GM12878 (cell line): ENCODE measurements around the gene PIF1. TPM values are rescaled to one million over a fixed set of nuclear protein-coding genes. Genes with fewer than 3 reads are reported as not detected.

Experiments
- ATAC-seq: fragments of 200-7000 bp; cut with Tn5 transposase; 3 replicates; pipeline ENCODE4 v1.9.1; 2020; ENCODE audit warnings: mild to moderate bottlenecking, moderate library complexity
- BruUV-seq: library from RNA; stranded (reverse); fragments of 400-500 nt; replicated peaks from 2 replicates; lab custom pipeline; 2021; lab: Mats Ljungman, UMichigan
- CTCF ChIA-PET: fragments of 300-600 bp; sonication (Branson Sonifier 250); formaldehyde crosslinking; extraction: SDS; loops from one replicate; lab custom pipeline; 2021; ENCODE audit warnings: inconsistent platforms; lab: Yijun Ruan, JAX
- POLR2A ChIA-PET: fragments of 350-600 bp; formaldehyde crosslinking; extraction: SDS; loops from one replicate; lab custom pipeline; 2021; ENCODE audit warnings: inconsistent platforms; lab: Charles Lee
- RAD21 ChIA-PET: fragments of 300-600 bp; sonication (Branson Sonifier 250); formaldehyde crosslinking; loops from one replicate; lab custom pipeline; 2023; ENCODE audit warnings: antibody characterized with exemption; ENCODE audit not compliant: unreplicated experiment; lab: Charles Lee
- SMC1A ChIA-PET: fragments of 300-600 bp; sonication (Branson Sonifier 250); formaldehyde crosslinking; loops from one replicate; lab custom pipeline; 2023; ENCODE audit not compliant: unreplicated experiment, uncharacterized antibody; lab: Charles Lee
- DNase-seq: peaks from one replicate; pipeline ENCODE4 v3.0.0-alpha.2; 2011; ENCODE audit warnings: low read depth, low spot score
- FAIRE-seq: peaks from 3 replicates; lab custom pipeline; 2011; peaks lifted over from hg19 to GRCh38; lab: Jason Lieb, UNC
- H2AFZ ChIP-seq: 2 replicates; pipeline ENCODE4 v1.6.0; 2011; ENCODE audit warnings: low read depth, low read length, control low read depth; ENCODE audit not compliant: control insufficient read depth
- H3K27ac ChIP-seq: 2 replicates; pipeline ENCODE4 v1.5.1; 2011; ENCODE audit warnings: control low read depth; ENCODE audit not compliant: control insufficient read depth, insufficient read depth
- H3K27me3 ChIP-seq, 2 experiments: replicated peaks in 1 of 2; 2 replicates each; pipeline versions ENCODE4 v1.6.0 to v1.6.1; 2011; ENCODE audit warnings: low read length in 1 of 2; ENCODE audit not compliant: control insufficient read depth in 2 of 2, insufficient read depth in 2 of 2
- H3K36me3 ChIP-seq, 2 experiments: 2 replicates each; pipeline ENCODE4 v1.5.1; 2011; ENCODE audit warnings: low read length in 1 of 2; ENCODE audit not compliant: control insufficient read depth in 2 of 2, insufficient read depth in 2 of 2
- H3K4me1 ChIP-seq: 2 replicates; pipeline ENCODE4 v1.6.1; 2011; ENCODE audit warnings: mild to moderate bottlenecking, low read length, moderate library complexity, mixed read lengths; ENCODE audit not compliant: control insufficient read depth, insufficient read depth
- H3K4me2 ChIP-seq: 2 replicates; pipeline ENCODE4 v1.6.0; 2011; ENCODE audit warnings: control low read depth; ENCODE audit not compliant: control insufficient read depth, insufficient read depth
- H3K4me3 ChIP-seq: fragments of 200-600 bp; sonication (generic); 2 replicates; pipeline ENCODE4 v1.5.1; 2016
- H3K79me2 ChIP-seq: 2 replicates; pipeline ENCODE4 v1.6.0; 2011; ENCODE audit warnings: low read length; ENCODE audit not compliant: control insufficient read depth, insufficient read depth
- H3K9ac ChIP-seq: 2 replicates; pipeline ENCODE4 v1.8.0; 2011; ENCODE audit warnings: low read length, control low read depth, mixed read lengths; ENCODE audit not compliant: control insufficient read depth, insufficient read depth
- H3K9me3 ChIP-seq: replicated peaks from 3 replicates; pipeline ENCODE4 v1.5.1; 2011; ENCODE audit warnings: mild to moderate bottlenecking, low read length; ENCODE audit not compliant: control insufficient read depth, insufficient read depth
- H4K20me1 ChIP-seq: 2 replicates; pipeline ENCODE4 v1.6.0; 2011; ENCODE audit not compliant: control insufficient read depth, insufficient read depth
- BHLHE40 ChIP-seq, 2 experiments: fragments of 450-650 bp in 1 of 2; IDR thresholded peaks; 2 replicates each; pipeline ENCODE4 v1.6.1; 2011 to 2017; ENCODE audit warnings: low read depth in 2 of 2, borderline replicate concordance in 1 of 2, improper control_type of control experiment in 1 of 2, low read length in 1 of 2, mild to moderate bottlenecking in 1 of 2
- CHD2 ChIP-seq: IDR thresholded peaks from 2 replicates; pipeline ENCODE4 v1.6.1; 2011; ENCODE audit warnings: low read depth, low read length, improper control_type of control experiment, borderline replicate concordance
- EZH2 ChIP-seq: IDR thresholded peaks from 2 replicates; pipeline ENCODE4 v1.6.1; 2012; ENCODE audit warnings: low read depth, mild to moderate bottlenecking, control low read depth, inconsistent platforms, low read length, borderline replicate concordance; ENCODE audit not compliant: control insufficient read depth
- FOXK2 ChIP-seq: fragments of 450-650 bp; IDR thresholded peaks from 2 replicates; pipeline ENCODE4 v1.6.1; 2017; ENCODE audit warnings: mild to moderate bottlenecking, moderate library complexity
- KAT2A ChIP-seq: conservative IDR thresholded peaks from 2 replicates; pipeline ENCODE4 v1.6.1; 2011; ENCODE audit warnings: low read depth, low read length; ENCODE audit not compliant: control insufficient read depth
- MEF2B ChIP-seq: fragments of 450-650 bp; IDR thresholded peaks from 2 replicates; pipeline ENCODE4 v1.6.1; 2018; ENCODE audit warnings: mild to moderate bottlenecking, moderate library complexity; ENCODE audit not compliant: partially characterized antibody, poor library complexity, severe bottlenecking
- MTA2 ChIP-seq: fragments of 450-650 bp; IDR thresholded peaks from 2 replicates; pipeline ENCODE4 v1.6.1; 2016; ENCODE audit warnings: low read depth, mild to moderate bottlenecking, moderate library complexity
- RELA ChIP-seq: fragments of 450-650 bp; IDR thresholded peaks from 2 replicates; pipeline ENCODE4 v1.8.0; 2014; ENCODE audit warnings: borderline replicate concordance; ENCODE audit not compliant: partially characterized antibody
- REST ChIP-seq: IDR thresholded peaks from 2 replicates; pipeline ENCODE4 v1.6.1; 2012; ENCODE audit warnings: mild to moderate bottlenecking, low read depth, low read length
- SMAD5 ChIP-seq: IDR thresholded peaks from 2 replicates; pipeline ENCODE4 v1.6.1; 2016; ENCODE audit warnings: antibody characterized with exemption, low read depth
- SUZ12 ChIP-seq: fragments of 200-600 bp; sonication (generic); IDR thresholded peaks from one replicate; pipeline ENCODE4 v1.6.1; 2018; ENCODE audit warnings: antibody characterized with exemption, mild to moderate bottlenecking; ENCODE audit not compliant: unreplicated experiment
- WGBS: methylation state at CpG from one replicate; pipeline ENCODE4 v1.1.6; 2016; ENCODE audit warnings: low lambda C conversion rate; ENCODE audit not compliant: insufficient replicate concordance, insufficient coverage; ENCODE audit errors: missing lambda C conversion rate; 5-methylcytosine and 5-hydroxymethylcytosine counted together
- in situ Hi-C: fragments of 300-500 bp; cut with MboI; formaldehyde crosslinking; loops from 9 replicates; pipeline ENCODE4 v1.14.3; 2018; ENCODE audit warnings: mixed read lengths
- intact Hi-C: fragments of 100-400 bp; cut with micrococcal nuclease; formaldehyde crosslinking; loops from one replicate; pipeline ENCODE4 v1.14.2; 2022; ENCODE audit not compliant: unreplicated experiment
- polyA plus RNA-seq, 11 experiments: library from polyadenylated mRNA; depleted of rRNA in 4 of 11; unstranded in 6 of 11; stranded (reverse) in 5 of 11; fragments of >200 nt; fragmentation: Nextera tagmentation in 4 of 11; fragmentation: Illumina TruSeq in 1 of 11; extraction: Ambion mirVana in 4 of 11; extraction: Trizol in 1 of 11; gene quantifications; 1 replicate in 1 of 11; 2 replicates in 10 of 11; pipeline versions ENCODE4 v1.2.1 to v1.2.3, GENCODE V29; 2011 to 2016; ENCODE audit warnings: inconsistent platforms in 2 of 11, missing spikeins in 2 of 11, low read depth in 1 of 11
- total RNA-seq, 4 experiments: library from RNA; depleted of rRNA in 3 of 4; stranded (reverse); fragments of >200 nt in 3 of 4; fragmentation: Illumina TruSeq in 1 of 4; extraction: Trizol in 1 of 4; gene quantifications; 2 replicates each; pipeline versions ENCODE4 v1.2.1 to v1.2.3, GENCODE V29; 2013 to 2021
- TF ChIP-seq, protein P1 (sequence below): IDR thresholded peaks from 2 replicates; pipeline ENCODE4 v1.6.1; 2011; ENCODE audit warnings: borderline replicate concordance, low read depth, mild to moderate bottlenecking, moderate library complexity, mixed read lengths, low read length; ENCODE audit not compliant: insufficient read depth; ENCODE audit errors: extremely low read length
- TF ChIP-seq, protein P2 (sequence below): fragments of 450-650 bp; IDR thresholded peaks from 2 replicates; pipeline ENCODE4 v1.6.1; 2018; ENCODE audit warnings: borderline replicate concordance, mild to moderate bottlenecking; ENCODE audit not compliant: partially characterized antibody

PIF1 gene
- total and polyA plus RNA-seq, 10 of the 15 experiments (the other 5 are each of a cell fraction or from before 2014, with no cell fraction given): 3.7 to 68.9 (median 31.1) TPM

DNA sequence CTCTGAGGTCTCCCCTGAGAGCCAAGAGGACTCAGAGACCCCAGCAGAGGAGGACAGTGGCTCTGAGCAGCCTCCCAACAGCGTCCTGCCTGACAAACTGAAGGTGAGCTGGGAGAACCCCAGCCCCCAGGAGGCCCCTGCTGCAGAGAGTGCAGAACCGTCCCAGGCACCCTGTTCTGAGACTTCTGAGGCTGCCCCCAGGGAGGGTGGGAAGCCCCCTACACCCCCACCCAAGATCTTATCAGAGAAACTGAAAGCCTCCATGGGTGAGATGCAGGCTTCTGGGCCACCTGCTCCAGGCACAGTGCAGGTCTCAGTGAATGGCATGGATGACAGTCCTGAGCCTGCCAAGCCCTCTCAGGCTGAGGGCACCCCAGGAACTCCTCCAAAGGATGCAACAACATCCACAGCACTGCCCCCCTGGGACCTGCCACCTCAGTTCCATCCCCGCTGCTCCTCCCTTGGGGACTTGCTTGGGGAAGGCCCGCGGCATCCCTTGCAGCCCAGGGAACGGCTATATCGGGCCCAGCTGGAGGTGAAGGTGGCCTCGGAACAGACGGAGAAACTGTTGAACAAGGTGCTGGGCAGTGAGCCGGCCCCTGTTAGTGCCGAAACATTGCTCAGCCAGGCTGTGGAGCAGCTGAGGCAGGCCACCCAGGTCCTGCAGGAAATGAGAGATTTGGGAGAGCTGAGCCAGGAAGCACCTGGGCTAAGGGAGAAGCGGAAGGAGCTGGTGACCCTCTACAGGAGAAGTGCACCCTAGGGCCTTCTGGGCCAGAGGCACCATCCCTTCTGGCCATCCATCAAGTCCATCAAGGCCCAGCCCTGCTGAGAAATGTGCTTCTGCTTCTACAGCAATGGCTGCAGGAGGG, 39.9 kb upstream of the PIF1 start (continued):
- TF ChIP-seq KAT2A (no peak), RELA (peak; percentile 68), BHLHE40 (IDR thresholded peaks at IDR 0.05; ENCODE audit: borderline replicate concordance in 1 of 2, low read depth in 2 of 2, low read length in 1 of 2) (peak in 1 of 2 experiments; percentile 16; a peak in 1 of 4 replicates), FOXK2 (no peak), MEF2B (peak; percentile 86)

- no peak for ATAC-seq
- RAD21 ChIA-PET: interaction anchor here (1.0 to 4.2 kb wide), 5 partner anchors 17 to 30 kb away, joined by 3 to 33 read pairs (median 6); no protein-coding TSS in a partner anchor
- peaks cover 6% of the 10 kb centered on the region for H3K4me1 ChIP-seq
- peaks cover 32 to 51% of the 10 kb centered on the region in 2 experiments for H3K36me3 ChIP-seq
- no peak overlapping the region for H3K4me2 ChIP-seq
- FAIRE-seq: no peak
- H3K9me3 ChIP-seq: no peaks in the 10 kb centered on the region
- no peak overlapping the region for H3K4me3 ChIP-seq
- H3K79me2 ChIP-seq: no peaks in the 10 kb centered on the region
- no TSS peak for BruUV-seq
- in situ Hi-C loops (no loop called here), intact Hi-C loops (no loop called here)
- no peaks in the 10 kb centered on the region for H3K27me3 ChIP-seq
- no peak overlapping the region for H2AFZ ChIP-seq
- SMC1A ChIA-PET: interaction anchor here (0.7 to 8.5 kb wide), 4 partner anchors 8 to 136 kb away, joined by 3 to 51 read pairs (median 4); no protein-coding TSS in a partner anchor
- H3K27ac ChIP-seq: no peak overlapping the region
- WGBS: 93% methylated on average over 1 of the region's 1 CpG
- no peak overlapping the region for H3K9ac ChIP-seq
- H4K20me1 ChIP-seq: peaks cover 3% of the 10 kb centered on the region; the same call in 1 of the 2 replicates
- POLR2A ChIA-PET: interaction anchor here (0.7 to 3.2 kb wide), 7 partner anchors 9 to 63 kb away, joined by 4 to 14 read pairs (median 5); no protein-coding TSS in a partner anchor
- no peak for DNase-seq
- CTCF ChIA-PET: interaction anchor here (1.7 kb wide), 2 partner anchors 20 to 31 kb away, joined by 4 to 8 read pairs; no protein-coding TSS in a partner anchor
- TF ChIP-seq CHD2: no peak
- TF ChIP-seq MTA2: no peak
- TF ChIP-seq SMAD5: no peak
- TF ChIP-seq REST: no peak
- no peak for TF ChIP-seq EZH2
- TF ChIP-seq SUZ12: no peak
- TF ChIP-seq, protein P1, sequence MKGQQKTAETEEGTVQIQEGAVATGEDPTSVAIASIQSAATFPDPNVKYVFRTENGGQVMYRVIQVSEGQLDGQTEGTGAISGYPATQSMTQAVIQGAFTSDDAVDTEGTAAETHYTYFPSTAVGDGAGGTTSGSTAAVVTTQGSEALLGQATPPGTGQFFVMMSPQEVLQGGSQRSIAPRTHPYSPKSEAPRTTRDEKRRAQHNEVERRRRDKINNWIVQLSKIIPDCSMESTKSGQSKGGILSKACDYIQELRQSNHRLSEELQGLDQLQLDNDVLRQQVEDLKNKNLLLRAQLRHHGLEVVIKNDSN: no peak
- TF ChIP-seq, protein P2, sequence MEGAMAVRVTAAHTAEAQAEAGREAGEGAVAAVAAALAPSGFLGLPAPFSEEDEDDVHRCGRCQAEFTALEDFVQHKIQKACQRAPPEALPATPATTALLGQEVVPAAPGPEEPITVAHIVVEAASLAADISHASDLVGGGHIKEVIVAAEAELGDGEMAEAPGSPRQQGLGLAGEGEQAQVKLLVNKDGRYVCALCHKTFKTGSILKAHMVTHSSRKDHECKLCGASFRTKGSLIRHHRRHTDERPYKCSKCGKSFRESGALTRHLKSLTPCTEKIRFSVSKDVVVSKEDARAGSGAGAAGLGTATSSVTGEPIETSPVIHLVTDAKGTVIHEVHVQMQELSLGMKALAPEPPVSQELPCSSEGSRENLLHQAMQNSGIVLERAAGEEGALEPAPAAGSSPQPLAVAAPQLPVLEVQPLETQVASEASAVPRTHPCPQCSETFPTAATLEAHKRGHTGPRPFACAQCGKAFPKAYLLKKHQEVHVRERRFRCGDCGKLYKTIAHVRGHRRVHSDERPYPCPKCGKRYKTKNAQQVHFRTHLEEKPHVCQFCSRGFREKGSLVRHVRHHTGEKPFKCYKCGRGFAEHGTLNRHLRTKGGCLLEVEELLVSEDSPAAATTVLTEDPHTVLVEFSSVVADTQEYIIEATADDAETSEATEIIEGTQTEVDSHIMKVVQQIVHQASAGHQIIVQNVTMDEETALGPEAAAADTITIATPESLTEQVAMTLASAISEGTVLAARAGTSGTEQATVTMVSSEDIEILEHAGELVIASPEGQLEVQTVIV: no peak
These were observed 38.6 kb upstream of the PIF1 start for GRCh38 chr15:64864068-64864467.
